K562 (cell line): ENCODE measurements around the gene TMIGD2. TPM values are rescaled to one million over a fixed set of nuclear protein-coding genes. Genes with fewer than 3 reads are reported as not detected.
A peak's percentile ranks its signal among the peaks of the same experiment; 100 is the strongest.

ENCODE experiments used
- ATF6 ChIP-seq: sonication (generic); formaldehyde crosslinking; IDR thresholded peaks from 2 replicates; pipeline ENCODE4 v1.4.0; 2020; ENCODE audit warnings: mild to moderate bottlenecking, missing genetic modification reagents
- BCL6 ChIP-seq: fragments of 250-450 bp; sonication (Bioruptor Pico); IDR thresholded peaks from 2 replicates; pipeline ENCODE4 v1.4.0; 2020
- CCNT2 ChIP-seq: IDR thresholded peaks from 2 replicates; pipeline ENCODE4 v1.6.1; 2011; ENCODE audit warnings: borderline replicate concordance, low read depth, mild to moderate bottlenecking, moderate library complexity, mixed read lengths, low read length; ENCODE audit not compliant: insufficient read length; ENCODE audit errors: extremely low read depth
- CTCF ChIP-seq, 3 experiments: IDR thresholded peaks in 2 of 3; conservative IDR thresholded peaks in 1 of 3; 2 replicates each; pipeline ENCODE4 v1.5.1; 2011 to 2012; ENCODE audit warnings: low read length in 3 of 3, mild to moderate bottlenecking in 3 of 3, control low read depth in 2 of 3, improper control_type of control experiment in 1 of 3, inconsistent platforms in 1 of 3, low read depth in 1 of 3, mixed read lengths in 1 of 3, moderate library complexity in 1 of 3; ENCODE audit not compliant: insufficient read depth in 2 of 3
- ELF2 ChIP-seq: fragments of 250-450 bp; sonication (Bioruptor Pico); IDR thresholded peaks from 2 replicates; pipeline ENCODE4 v1.5.0; 2021; ENCODE audit warnings: mild to moderate bottlenecking
- ERF ChIP-seq: fragments of 450-650 bp; formaldehyde crosslinking; IDR thresholded peaks from 2 replicates; pipeline ENCODE4 v1.4.0; 2020; ENCODE audit warnings: mild to moderate bottlenecking, mixed read lengths
- HIVEP1 ChIP-seq: fragments of 250-450 bp; sonication (Bioruptor Pico); IDR thresholded peaks from 2 replicates; pipeline ENCODE4 v1.4.0; 2020; ENCODE audit warnings: mild to moderate bottlenecking
- ILK ChIP-seq: fragments of 450-650 bp; IDR thresholded peaks from 2 replicates; pipeline ENCODE4 v1.6.1; 2016; ENCODE audit warnings: missing genetic modification characterization, low read depth, mild to moderate bottlenecking, missing compliant biosample characterization, moderate library complexity, borderline replicate concordance
- MGA ChIP-seq: fragments of 450-650 bp; IDR thresholded peaks from 2 replicates; pipeline ENCODE4 v1.6.1; 2016; ENCODE audit warnings: mild to moderate bottlenecking, moderate library complexity
- NONO ChIP-seq, 2 experiments: fragments of 200-400 bp in 1 of 2; fragments of 450-650 bp in 1 of 2; formaldehyde crosslinking in 1 of 2; IDR thresholded peaks; 2 replicates each; pipeline ENCODE4 v1.6.1; 2017; ENCODE audit warnings: low read depth in 2 of 2, mild to moderate bottlenecking in 2 of 2, moderate library complexity in 2 of 2, low read length in 1 of 2
- PHF21A ChIP-seq: fragments of 450-650 bp; IDR thresholded peaks from 2 replicates; pipeline ENCODE4 v1.6.1; 2017; ENCODE audit warnings: low read depth, borderline replicate concordance
- RBM39 ChIP-seq: fragments of 200-400 bp; formaldehyde crosslinking; optimal IDR thresholded peaks from 2 replicates; pipeline ENCODE3; 2018; ENCODE audit warnings: low read depth, low read length
- ZNF217 ChIP-seq: sonication (generic); formaldehyde crosslinking; IDR thresholded peaks from 2 replicates; pipeline ENCODE4 v1.8.0; 2022; ENCODE audit warnings: mild to moderate bottlenecking, missing genetic modification reagents
- ZNF445 ChIP-seq: fragments of 250-450 bp; sonication (Bioruptor Pico); IDR thresholded peaks from 2 replicates; pipeline ENCODE4 v1.4.0; 2020; ENCODE audit warnings: low read depth, mild to moderate bottlenecking, moderate library complexity
- polyA plus RNA-seq, 8 experiments: library from polyadenylated mRNA; depleted of rRNA in 4 of 8; stranded (reverse) in 5 of 8; unstranded in 3 of 8; fragments of >200 nt; fragmentation: Nextera tagmentation in 2 of 8; fragmentation: Illumina TruSeq in 1 of 8; extraction: Ambion mirVana in 2 of 8; extraction: Trizol in 1 of 8; gene quantifications; 2 replicates each; pipeline versions ENCODE4 v1.2.1 to v1.2.3, GENCODE V29; 2011 to 2014; ENCODE audit warnings: inconsistent platforms in 1 of 8, missing spikeins in 1 of 8
- total RNA-seq, 7 experiments: library from RNA; depleted of rRNA in 6 of 7; stranded (reverse); fragments of >200 nt in 6 of 7; fragmentation: Illumina TruSeq in 2 of 7; extraction: Trizol in 2 of 7; gene quantifications; 2 replicates each; pipeline versions ENCODE4 v1.2.1 to v1.2.3, GENCODE V29; 2011 to 2021; ENCODE audit warnings: low replicate concordance in 1 of 7

The TMIGD2 gene
- total and polyA plus RNA-seq, 9 of the 15 experiments (the other 6 are each of a cell fraction or from before 2014, with no cell fraction given), result not detected

- TF ChIP-seq MGA (peak; percentile 7; the same call in 1 of the 2 replicates), ZNF445 (CRISPR knock-in tag) (no peak), CTCF (IDR thresholded peaks at IDR 0.05 in 2 of 3, conservative IDR thresholded peaks at IDR 0.05 in 1 of 3; ENCODE audit: insufficient read depth in 2 of 3, low read depth in 1 of 3, low read length in 3 of 3) (0 out of 6 replicates have a peak, but pooled peaks of 1 of the 3 experiments have one; percentile 8), HIVEP1 (CRISPR knock-in tag) (no peak), RBM39 (no peak), ILK (tag) (no peak), NONO (IDR thresholded peaks at IDR 0.05; ENCODE audit: low read depth in 2 of 2, low read length in 1 of 2) (peak in 1 of 2 experiments; percentile 61; a peak in 2 of 4 replicates), ZNF217 (no peak), ERF (CRISPR knock-in tag) (no peak), CCNT2 (no peak), BCL6 (CRISPR knock-in tag) (no peak), ATF6 (CRISPR knock-in tag) (no peak), PHF21A (0 out of 2 replicates have a peak, but pooled peaks have one; percentile 35), ELF2 (no peak)
Measured at GRCh38 chr19:4342314-4342614, 40.1 kb upstream of the TMIGD2 start (continued).
